NCI-H146 treated with DMSO at 0.1 percent for 48 hours (cell line): ENCODE data around the gene ARHGEF7.
"Not testable (repeated sequence)": the region's sequence is repeated elsewhere in the genome, so short reads cannot be mapped to it uniquely, and the experiment has no call there.

ENCODE experiments used
- DNase-seq: peaks from one replicate; lab custom pipeline; 2025; ENCODE audit not compliant: unreplicated experiment; lab: John Stamatoyannopoulos, UW

ARHGEF7 gene

DNA sequence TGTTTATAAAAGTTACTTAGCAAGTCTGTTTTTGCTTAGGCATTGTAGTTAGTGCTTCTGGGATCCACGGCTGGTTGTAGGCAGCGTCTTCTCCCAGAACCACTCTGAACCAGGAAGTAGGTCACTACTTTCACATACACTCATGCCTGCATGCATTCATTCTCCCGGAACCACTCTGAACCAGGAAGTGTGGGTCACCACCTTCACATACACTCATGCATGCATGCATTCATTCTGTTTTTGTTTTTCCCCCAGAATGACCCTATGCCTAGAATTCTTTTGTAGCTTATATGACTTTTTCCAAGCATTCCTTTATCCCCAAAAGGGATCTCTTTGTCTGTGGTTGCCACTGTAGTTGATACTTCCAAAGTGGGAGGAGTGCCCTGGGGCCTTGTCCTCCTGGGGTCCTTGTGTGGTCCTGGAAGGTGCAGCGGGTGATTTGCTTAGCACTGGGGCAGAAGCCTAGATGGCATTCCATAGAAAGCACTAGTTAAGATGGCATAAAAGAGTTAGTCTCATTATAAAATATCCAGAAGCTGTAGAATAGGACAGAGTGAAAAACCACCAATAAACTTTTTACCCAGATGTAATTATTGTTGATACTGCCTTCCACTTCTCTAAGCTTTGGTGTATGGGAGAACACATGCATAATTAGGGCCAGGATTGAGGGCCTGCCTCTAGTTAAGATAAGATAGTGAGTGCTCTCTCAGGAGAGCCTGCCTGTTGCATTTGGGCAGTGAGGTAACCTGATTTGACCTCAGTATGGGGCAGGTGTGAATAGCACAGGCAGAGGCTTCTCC lies 136.7 kb downstream of the ARHGEF7 start:
- DNase-seq, result no peak

GRCh38 chr13:111252446-111253364 lies 137.6 kb downstream of the ARHGEF7 start:
- DNase-seq, result no peak

GRCh38 chr13:111253365-111253872 lies 138.3 kb downstream of the ARHGEF7 start:
- no peak for DNase-seq

GRCh38 chr13:111255228-111255790 lies 140.2 kb downstream of the ARHGEF7 start:
- no peak for DNase-seq

DNA sequence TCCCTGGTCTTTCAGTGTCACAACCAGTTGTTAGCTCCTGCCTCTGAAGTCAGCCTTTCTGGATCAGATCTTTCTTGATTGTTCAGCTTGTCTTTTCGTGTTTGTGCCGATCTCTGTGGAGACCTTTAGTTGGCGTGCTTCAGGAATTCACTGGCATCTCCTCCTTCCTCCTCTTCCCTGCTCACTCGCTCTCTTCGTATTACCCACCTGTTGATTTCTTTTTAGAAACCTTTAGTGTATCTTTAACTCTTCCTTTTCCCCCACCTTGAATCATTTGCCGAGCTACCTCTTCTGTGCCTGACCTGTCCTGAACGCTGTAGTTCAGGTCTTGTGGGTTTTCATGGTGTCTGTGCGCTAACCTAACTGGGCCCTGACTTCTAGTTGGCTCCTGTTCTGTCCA lies 141.3 kb downstream of the ARHGEF7 start:
- DNase-seq, result no peak

GRCh38 chr13:111256946-111257345 lies 141.8 kb downstream of the ARHGEF7 start:
- no peak for DNase-seq

- DNase-seq, result not testable (repeated sequence)
These were observed 142.8 kb downstream of the ARHGEF7 start for GRCh38 chr13:111257899-111258298.

DNA sequence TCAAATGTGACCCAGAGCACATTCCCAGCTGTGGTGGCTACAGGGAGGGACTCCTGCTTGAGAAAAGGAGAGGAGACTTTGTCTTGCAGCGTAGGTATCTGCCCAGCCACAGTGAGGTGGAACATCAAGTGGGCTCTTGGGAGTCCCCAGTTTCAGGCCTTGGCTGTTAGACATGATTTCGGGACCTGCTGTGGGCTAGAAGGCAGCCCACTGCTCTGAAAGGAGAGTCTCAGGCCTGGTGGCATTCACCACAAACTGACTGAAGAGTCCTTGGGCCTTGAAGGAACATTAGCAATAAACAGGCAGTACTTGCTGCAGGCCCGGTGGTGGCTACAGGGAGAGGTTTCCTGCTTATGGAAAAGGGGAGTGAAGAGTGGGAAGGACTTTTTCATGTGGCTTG lies 143.5 kb downstream of the ARHGEF7 start:
- DNase-seq, result no peak

DNA sequence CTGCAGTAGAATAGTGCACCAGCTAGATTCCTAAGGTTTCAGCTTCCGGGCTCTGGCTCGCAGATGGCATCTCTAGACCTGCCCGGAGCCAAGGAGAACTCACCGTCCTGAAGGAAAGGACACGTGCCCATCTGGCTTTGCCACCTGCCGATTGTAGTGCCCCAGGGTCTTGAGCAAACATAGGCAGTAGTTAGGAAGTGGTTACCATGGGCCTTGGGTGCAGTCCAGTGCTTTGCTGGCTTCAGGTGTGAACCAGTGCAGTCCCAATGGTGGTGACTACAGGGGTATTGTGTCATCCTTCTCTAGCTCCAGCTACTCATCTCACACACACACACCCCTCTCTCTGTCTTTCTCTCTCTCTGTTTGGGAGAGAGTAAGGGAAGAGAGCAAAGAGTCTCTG lies 143.9 kb downstream of the ARHGEF7 start:
- no peak for DNase-seq

DNA sequence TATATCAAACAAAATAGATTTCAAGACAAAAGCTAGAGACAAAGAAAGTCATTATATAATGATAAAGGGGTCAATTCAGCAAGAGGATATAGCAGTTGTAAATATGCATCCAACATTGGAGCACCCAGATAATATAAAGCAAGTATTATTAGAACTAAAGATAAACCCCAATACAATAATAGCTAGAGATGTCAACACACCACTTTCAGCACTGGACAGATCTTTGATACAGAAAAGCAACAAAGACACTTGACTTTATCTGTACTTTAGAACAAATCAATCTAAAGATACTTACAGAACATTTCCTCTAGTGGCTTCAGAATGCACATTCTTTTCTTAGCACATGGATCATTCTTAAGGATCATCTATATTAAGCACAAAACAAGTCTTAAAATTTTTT lies 146.2 kb downstream of the ARHGEF7 start:
- DNase-seq, result no peak

DNA sequence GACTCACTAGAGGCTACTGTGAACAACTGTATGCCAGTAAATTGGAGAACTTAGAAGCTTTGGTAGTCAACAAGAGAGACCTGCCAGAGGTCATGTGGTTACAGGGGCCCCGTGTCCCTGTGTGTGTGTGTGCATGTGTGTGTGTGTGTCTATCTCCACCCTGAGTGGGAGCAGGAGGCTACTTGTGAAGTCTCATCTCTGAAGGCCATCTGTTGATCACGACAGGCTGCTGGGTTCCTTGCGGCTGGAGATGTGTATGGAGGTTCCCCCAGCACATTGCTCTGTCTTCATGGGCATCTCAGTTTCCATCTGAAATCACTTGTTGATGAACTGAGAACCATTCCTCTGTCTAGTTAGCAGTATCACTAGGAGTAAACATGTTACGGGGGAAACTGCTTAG lies 147.2 kb downstream of the ARHGEF7 start:
- DNase-seq, result no peak

- DNase-seq, result no peak
These were observed 147.6 kb downstream of the ARHGEF7 start for GRCh38 chr13:111262715-111263114.

DNA sequence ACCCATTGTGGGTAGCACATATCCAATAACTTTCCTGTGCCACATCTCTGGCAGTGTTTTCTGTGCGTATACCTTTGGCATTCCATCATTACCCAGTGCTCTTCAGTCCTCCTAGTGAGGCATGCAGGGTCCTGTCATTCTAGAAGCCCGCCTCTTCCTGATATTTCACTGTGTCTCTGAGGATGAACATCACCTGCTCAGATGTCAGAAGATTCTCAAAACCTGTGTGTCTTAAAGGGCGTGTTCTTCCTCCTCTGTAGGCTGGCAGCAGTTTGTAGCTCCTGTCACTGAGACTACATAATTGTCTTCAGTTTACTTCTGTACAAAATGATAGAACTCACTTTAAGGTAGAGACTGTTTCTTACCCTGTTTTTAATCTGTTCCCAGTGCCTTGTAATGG lies 148.5 kb downstream of the ARHGEF7 start:
- DNase-seq, result no peak

DNA sequence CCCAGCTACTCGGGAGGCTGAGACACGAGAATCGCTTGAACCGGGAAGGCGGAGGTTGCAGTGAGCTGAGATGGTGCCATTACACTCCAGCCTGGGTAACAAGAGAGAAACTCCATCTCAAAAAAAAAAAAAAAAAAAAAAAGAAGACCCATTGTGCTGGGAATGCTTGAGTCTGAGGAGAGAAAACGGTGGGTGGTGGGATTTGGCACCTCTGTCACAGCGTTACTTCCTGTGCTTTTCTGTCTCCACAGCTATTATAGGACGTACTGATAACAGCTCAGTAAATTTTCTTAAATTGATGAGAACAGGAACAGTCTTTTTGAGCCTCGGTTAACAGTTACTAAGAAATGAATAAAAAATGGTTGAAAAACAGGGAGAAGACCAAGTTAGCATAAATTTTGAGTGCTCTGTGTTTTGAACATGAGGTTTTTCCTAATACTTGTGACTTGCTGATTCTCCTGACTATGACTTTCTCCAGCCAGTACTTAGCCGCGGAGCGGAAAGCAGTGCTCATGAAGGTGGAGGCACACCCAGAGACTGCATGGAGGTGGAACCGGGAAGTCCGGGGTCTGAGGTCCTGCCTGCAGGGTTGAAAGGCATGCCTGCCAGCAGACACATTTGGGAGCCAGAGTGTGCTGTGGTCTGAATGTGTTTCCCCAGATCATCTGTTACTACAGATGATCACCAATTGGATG lies 150.0 kb downstream of the ARHGEF7 start:
- no peak for DNase-seq

- peak; percentile 40 for DNase-seq
These were observed 150.6 kb downstream of the ARHGEF7 start for GRCh38 chr13:111265701-111266035.

DNA sequence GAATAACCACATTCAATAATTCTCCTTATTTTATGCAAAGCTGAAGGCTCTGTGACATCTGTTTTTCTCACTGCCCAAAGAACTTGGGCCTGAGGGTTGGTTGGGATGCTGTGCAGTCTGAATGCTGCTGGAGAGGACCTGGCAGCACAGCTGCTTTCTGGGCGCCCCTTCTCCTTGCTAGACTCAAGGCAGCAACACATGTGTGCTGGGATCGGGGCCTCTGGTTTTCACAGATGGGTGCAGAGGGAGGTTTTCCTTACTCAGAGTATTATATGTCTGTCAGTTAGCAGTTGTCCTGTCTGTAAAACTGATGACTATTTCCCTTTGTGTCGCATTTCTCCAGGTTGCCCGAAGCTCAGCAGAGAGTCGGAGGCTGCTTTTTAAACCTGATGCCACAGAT lies 152.1 kb downstream of the ARHGEF7 start:
- DNase-seq, result no peak

DNA sequence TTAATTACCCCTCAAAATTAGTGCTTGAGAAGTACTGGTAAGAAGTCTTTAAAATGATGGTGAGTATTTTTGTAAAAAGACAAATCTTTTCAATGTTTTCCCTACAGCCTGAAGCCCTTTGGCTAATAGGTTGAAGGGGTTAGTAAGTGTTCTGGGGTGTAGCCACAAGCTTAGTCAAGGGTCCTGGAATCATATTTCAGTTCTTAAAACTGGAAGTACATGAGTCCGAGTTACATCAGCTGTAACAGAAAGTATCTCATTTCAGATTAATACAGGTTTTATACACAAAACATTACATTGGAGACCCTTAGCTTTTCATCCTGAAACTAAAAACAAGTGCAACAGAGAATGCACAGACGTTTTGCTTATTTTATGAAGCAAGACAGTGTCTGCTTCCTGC lies 152.7 kb downstream of the ARHGEF7 start:
- no peak for DNase-seq

GRCh38 chr13:111269508-111269907 lies 154.4 kb downstream of the ARHGEF7 start:
- DNase-seq, result no peak

- no peak for DNase-seq
These were observed 155.0 kb downstream of the ARHGEF7 start for GRCh38 chr13:111270126-111270525.

DNA sequence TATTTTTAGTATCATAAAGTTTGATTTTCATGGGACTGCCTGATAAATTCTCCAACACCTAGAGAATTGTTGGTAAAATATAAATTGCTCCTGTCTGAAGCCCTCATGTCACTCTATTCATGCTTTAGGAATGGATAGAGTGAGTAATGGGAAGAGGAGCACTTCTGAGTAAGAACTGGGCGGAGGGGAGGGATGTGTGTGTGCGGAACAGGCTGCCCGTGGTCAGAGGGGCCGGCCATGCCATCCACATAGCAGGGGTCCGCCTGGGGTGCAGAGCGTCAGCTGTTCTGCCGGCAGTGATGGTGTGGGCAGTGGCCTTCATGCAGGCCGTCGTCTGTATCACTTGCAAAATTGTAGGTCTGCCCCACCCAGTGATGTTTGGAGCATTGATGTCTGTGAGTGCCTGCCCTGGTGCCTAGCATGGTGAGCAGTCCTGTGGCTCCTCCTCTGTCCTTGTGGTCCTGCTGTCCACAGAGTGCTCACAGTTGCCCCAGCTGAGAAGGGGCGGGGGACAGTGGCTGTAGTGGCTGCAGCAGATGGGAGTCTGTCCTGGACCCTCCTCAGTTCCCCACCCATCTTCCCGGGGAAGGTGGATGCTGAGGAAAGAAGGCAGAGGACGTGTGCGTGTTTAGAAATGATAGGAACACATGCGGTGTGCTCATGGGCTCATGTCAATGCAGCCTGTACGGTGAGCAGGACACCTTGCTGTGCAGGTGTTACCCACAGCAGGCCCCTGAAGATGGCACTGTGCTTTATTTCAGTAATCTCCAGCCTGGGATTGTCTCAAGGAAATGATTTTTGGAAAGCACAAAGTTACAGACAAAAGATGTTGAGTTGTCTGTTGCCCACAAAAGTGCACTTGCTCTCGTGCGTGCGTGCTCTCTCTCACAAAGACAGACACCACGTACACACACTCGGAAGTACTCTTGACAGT lies 155.9 kb downstream of the ARHGEF7 start:
- DNase-seq, result no peak
